H9 (cell line): ENCODE results near the gene ANAPC4. TPM values are rescaled to one million over a fixed set of nuclear protein-coding genes. Genes with fewer than 3 reads are reported as not detected.
A peak's percentile ranks its signal among the peaks of the same experiment; 100 is the strongest.

Source experiments
- DNase-seq: peaks from one replicate; pipeline ENCODE4 v3.0.0-alpha.2; 2017
- H2AFZ ChIP-seq: one replicate; pipeline ENCODE4 v1.6.1; 2013; ENCODE audit warnings: mild to moderate bottlenecking, low read length, control low read depth, moderate library complexity
- H2AK5ac ChIP-seq: 2 replicates; pipeline ENCODE4 v1.6.1; 2013; ENCODE audit warnings: low read length, control low read depth, mixed read lengths; ENCODE audit not compliant: insufficient read length
- H2BK120ac ChIP-seq: one replicate; pipeline ENCODE4 v1.6.1; 2013; ENCODE audit warnings: low read depth, mild to moderate bottlenecking, low read length, control low read depth, inconsistent platforms; ENCODE audit not compliant: poor library complexity, severe bottlenecking
- H2BK12ac ChIP-seq: 2 replicates; pipeline ENCODE4 v1.6.1; 2013; ENCODE audit warnings: low read length, control low read depth, mixed read lengths, low read depth; ENCODE audit not compliant: insufficient read length
- H2BK15ac ChIP-seq: 2 replicates; pipeline ENCODE4 v1.6.1; 2013; ENCODE audit warnings: low read depth, low read length, control low read depth
- H2BK20ac ChIP-seq: one replicate; pipeline ENCODE4 v1.6.1; 2013; ENCODE audit warnings: low read depth, mild to moderate bottlenecking, low read length, control low read depth, inconsistent platforms; ENCODE audit not compliant: poor library complexity, severe bottlenecking
- H2BK5ac ChIP-seq: 2 replicates; pipeline ENCODE4 v1.6.1; 2013; ENCODE audit warnings: low read length, control low read depth, mixed read lengths; ENCODE audit not compliant: insufficient read length
- H3K14ac ChIP-seq: 2 replicates; pipeline ENCODE4 v1.6.1; 2013; ENCODE audit warnings: low read length, control low read depth; ENCODE audit not compliant: insufficient read depth
- H3K18ac ChIP-seq: 2 replicates; pipeline ENCODE4 v1.6.1; 2013; ENCODE audit warnings: low read depth, mild to moderate bottlenecking, mixed read lengths, low read length, control low read depth; ENCODE audit not compliant: insufficient read length
- H3K23ac ChIP-seq: 2 replicates; pipeline ENCODE4 v1.6.1; 2013; ENCODE audit warnings: low read length, control low read depth, mixed read lengths, low read depth; ENCODE audit not compliant: insufficient read length
- H3K23me2 ChIP-seq: 2 replicates; pipeline ENCODE4 v1.6.1; 2013; ENCODE audit warnings: low read depth, mild to moderate bottlenecking, mixed read lengths, low read length, control low read depth; ENCODE audit not compliant: insufficient read length, poor library complexity, severe bottlenecking
- H3K27ac ChIP-seq: 2 replicates; pipeline ENCODE4 v1.5.1; 2013; ENCODE audit warnings: low read length, control low read depth, mixed read lengths, low read depth; ENCODE audit not compliant: insufficient read length
- H3K27me3 ChIP-seq: 2 replicates; pipeline ENCODE4 v1.6.1; 2013; ENCODE audit warnings: low read length, control low read depth, inconsistent platforms; ENCODE audit not compliant: insufficient read depth
- H3K4ac ChIP-seq: 2 replicates; pipeline ENCODE4 v1.6.1; 2013; ENCODE audit warnings: low read depth, mild to moderate bottlenecking, control low read depth, inconsistent platforms, low read length, moderate library complexity
- H3K4me1 ChIP-seq: 2 replicates; pipeline ENCODE4 v1.6.1; 2013; ENCODE audit warnings: low read length, control low read depth, inconsistent platforms; ENCODE audit not compliant: insufficient read depth
- H3K4me2 ChIP-seq: 2 replicates; pipeline ENCODE4 v1.6.1; 2013; ENCODE audit warnings: low read length, control low read depth, mixed read lengths; ENCODE audit not compliant: insufficient read length, insufficient read depth
- H3K56ac ChIP-seq: 2 replicates; pipeline ENCODE4 v1.6.1; 2013; ENCODE audit warnings: low read depth, mild to moderate bottlenecking, mixed read lengths, low read length, control low read depth; ENCODE audit not compliant: insufficient read length
- H3K79me1 ChIP-seq: 2 replicates; pipeline ENCODE4 v1.6.1; 2013; ENCODE audit warnings: low read depth, mild to moderate bottlenecking, moderate library complexity, low read length, control low read depth, inconsistent platforms; ENCODE audit not compliant: insufficient read depth, poor library complexity, severe bottlenecking
- H3K79me2 ChIP-seq: 2 replicates; pipeline ENCODE4 v1.6.1; 2013; ENCODE audit warnings: low read length, control low read depth, inconsistent platforms; ENCODE audit not compliant: insufficient read depth
- H3K9ac ChIP-seq: 2 replicates; pipeline ENCODE4 v1.6.1; 2013; ENCODE audit warnings: low read length, control low read depth, mixed read lengths; ENCODE audit not compliant: insufficient read length; ENCODE audit errors: extremely low read depth
- H3K9me3 ChIP-seq: one replicate; pipeline ENCODE4 v1.6.1; 2013; ENCODE audit warnings: low read depth, low read length, inconsistent platforms; ENCODE audit not compliant: control insufficient read depth
- H3T11ph ChIP-seq: one replicate; pipeline ENCODE4 v1.6.1; 2013; ENCODE audit warnings: mild to moderate bottlenecking, low read length, control low read depth, inconsistent platforms
- H4K20me1 ChIP-seq: one replicate; pipeline ENCODE4 v1.6.1; 2013; ENCODE audit not compliant: control insufficient read depth, insufficient read length, insufficient read depth
- H4K5ac ChIP-seq: 2 replicates; pipeline ENCODE4 v1.6.1; 2013; ENCODE audit warnings: low read depth, mild to moderate bottlenecking, mixed read lengths, low read length, control low read depth; ENCODE audit not compliant: insufficient read length
- H4K8ac ChIP-seq: replicated peaks from 2 replicates; pipeline ENCODE4 v1.6.1; 2013; ENCODE audit warnings: low read length, control low read depth, mixed read lengths, low read depth; ENCODE audit not compliant: insufficient read length
- H4K91ac ChIP-seq: 2 replicates; pipeline ENCODE4 v1.6.1; 2013; ENCODE audit warnings: low read depth, mild to moderate bottlenecking, moderate library complexity, mixed read lengths, low read length, control low read depth; ENCODE audit not compliant: insufficient read length
- H3K27ac Mint-ChIP-seq, 3 experiments: 2 replicates in 2 of 3; 3 replicates in 1 of 3; pipeline ENCODE4 v1.8.0; 2020 to 2021; ENCODE audit warnings: mixed read lengths in 3 of 3, mild to moderate bottlenecking in 1 of 3, moderate library complexity in 1 of 3
- H3K27me3 Mint-ChIP-seq: 2 replicates; pipeline ENCODE4 v1.8.0; 2021; ENCODE audit warnings: low read depth, mild to moderate bottlenecking, moderate library complexity, mixed read lengths
- H3K36me3 Mint-ChIP-seq, 3 experiments: 2 replicates in 2 of 3; 3 replicates in 1 of 3; pipeline ENCODE4 v1.8.0; 2020 to 2021; ENCODE audit warnings: low read depth in 3 of 3, mixed read lengths in 3 of 3; ENCODE audit not compliant: insufficient read depth in 1 of 3
- H3K4me1 Mint-ChIP-seq, 2 experiments: 2 replicates each; pipeline ENCODE4 v1.8.0; 2020; ENCODE audit warnings: mixed read lengths in 2 of 2
- H3K4me3 Mint-ChIP-seq, 2 experiments: 2 replicates in 1 of 2; 3 replicates in 1 of 2; pipeline ENCODE4 v1.8.0; 2020 to 2021; ENCODE audit warnings: mild to moderate bottlenecking in 2 of 2, mixed read lengths in 2 of 2, moderate library complexity in 1 of 2
- H3K9me3 Mint-ChIP-seq, 2 experiments: 2 replicates in 1 of 2; 3 replicates in 1 of 2; pipeline ENCODE4 v1.8.0; 2020; ENCODE audit warnings: mild to moderate bottlenecking in 2 of 2, mixed read lengths in 2 of 2, moderate library complexity in 1 of 2
- CTCF ChIP-seq: fragments of 200-600 bp; sonication (generic); conservative IDR thresholded peaks from 3 replicates; pipeline ENCODE4 v1.8.0; 2021; ENCODE audit warnings: antibody characterized with exemption, mild to moderate bottlenecking
- WGBS: extraction: QIAGEN DNeasy Blood & Tissue Kit; methylation state at CpG from one replicate; pipeline ENCODE4 v1.1.7; 2013; ENCODE audit warnings: missing lambda C conversion rate, low lambda C conversion rate, mixed read lengths; ENCODE audit not compliant: insufficient read length; ENCODE audit errors: extremely low coverage; 5-methylcytosine and 5-hydroxymethylcytosine counted together
- long read RNA-seq: library from polyadenylated mRNA; unstranded; transcript quantifications from one replicate; pipeline ENCODE4 v2.0.0, GENCODE V29; 2020
- total RNA-seq: library from RNA; stranded (reverse); gene quantifications from 2 replicates; pipeline ENCODE4 v1.2.1, GENCODE V29; 2021

Gene ANAPC4, protein sequence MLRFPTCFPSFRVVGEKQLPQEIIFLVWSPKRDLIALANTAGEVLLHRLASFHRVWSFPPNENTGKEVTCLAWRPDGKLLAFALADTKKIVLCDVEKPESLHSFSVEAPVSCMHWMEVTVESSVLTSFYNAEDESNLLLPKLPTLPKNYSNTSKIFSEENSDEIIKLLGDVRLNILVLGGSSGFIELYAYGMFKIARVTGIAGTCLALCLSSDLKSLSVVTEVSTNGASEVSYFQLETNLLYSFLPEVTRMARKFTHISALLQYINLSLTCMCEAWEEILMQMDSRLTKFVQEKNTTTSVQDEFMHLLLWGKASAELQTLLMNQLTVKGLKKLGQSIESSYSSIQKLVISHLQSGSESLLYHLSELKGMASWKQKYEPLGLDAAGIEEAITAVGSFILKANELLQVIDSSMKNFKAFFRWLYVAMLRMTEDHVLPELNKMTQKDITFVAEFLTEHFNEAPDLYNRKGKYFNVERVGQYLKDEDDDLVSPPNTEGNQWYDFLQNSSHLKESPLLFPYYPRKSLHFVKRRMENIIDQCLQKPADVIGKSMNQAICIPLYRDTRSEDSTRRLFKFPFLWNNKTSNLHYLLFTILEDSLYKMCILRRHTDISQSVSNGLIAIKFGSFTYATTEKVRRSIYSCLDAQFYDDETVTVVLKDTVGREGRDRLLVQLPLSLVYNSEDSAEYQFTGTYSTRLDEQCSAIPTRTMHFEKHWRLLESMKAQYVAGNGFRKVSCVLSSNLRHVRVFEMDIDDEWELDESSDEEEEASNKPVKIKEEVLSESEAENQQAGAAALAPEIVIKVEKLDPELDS
- total RNA-seq: 38.8 and 42.5 TPM in 2 replicates
- long read RNA-seq, transcript ANAPC4-201 (29 exons, 2,685 nt): major isoform, 124 of 259 reads
- long read RNA-seq, transcript ANAPC4-210 (29 exons, 2,599 nt): minor isoform, 25 of 259 reads
- long read RNA-seq, partial matches to known transcripts: 56 of 259 reads
- long read RNA-seq, other reads (novel, unspliced or antisense): 54 of 259 reads

DNA sequence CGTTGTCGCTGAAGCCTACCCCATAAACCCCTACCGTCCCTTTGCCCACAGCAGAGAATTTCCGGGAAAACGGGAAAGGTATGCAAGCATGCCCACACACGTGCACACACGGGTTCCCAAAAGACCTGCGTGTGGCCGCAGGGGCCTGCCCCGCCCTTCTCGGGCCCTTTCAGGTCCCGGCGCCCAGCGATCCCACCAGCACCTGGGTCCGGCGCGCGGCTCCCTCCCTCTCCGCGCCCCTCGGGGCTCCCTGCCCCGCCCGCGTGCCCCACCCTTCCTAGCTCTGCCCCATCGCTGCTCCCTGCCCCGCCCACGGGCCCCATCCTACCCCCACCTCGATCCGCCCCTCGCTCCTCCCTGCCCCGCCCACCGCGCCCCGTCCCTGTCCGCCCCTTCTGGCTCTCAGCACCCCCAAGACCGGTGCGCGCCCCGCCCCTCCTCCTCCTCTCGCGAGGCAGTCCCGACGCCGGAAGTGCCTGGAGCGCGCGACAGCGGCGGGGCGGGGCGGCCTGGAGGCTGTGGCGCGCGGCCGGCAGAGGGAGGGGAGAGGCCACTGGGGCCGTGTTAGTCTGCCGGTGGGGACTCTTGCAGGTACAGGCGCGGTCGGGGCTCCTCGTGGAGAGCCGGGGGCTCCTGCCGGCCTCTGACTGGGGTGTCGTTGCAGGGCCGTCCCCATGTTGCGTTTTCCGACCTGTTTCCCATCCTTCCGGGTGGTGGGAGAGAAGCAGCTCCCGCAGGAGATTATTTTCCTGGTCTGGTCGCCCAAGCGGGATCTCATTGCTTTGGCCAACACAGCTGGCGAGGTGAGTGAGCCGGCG lies at the start of gene ANAPC4:
ANAPC4 (plus strand) TSS at position 510 of the 818 bp plus-strand sequence; CDS start at position 675, 165 bp downstream.
- H4K91ac ChIP-seq: no peak within 1 kb of the TSS
- H2BK120ac ChIP-seq: no peak within 1 kb of the TSS
- Mint-ChIP-seq H3K9me3 (no peaks in the 10 kb centered on the region), H3K36me3 (peaks cover 3 to 12% (median 11%) of the 10 kb centered on the region in 3 experiments; a peak in 5 of 7 replicates), H3K4me3 (peak within 1 kb of the TSS in 1 of 2 experiments; percentile 85; a peak in 2 of 5 replicates), H3K27ac (peak within 1 kb of the TSS in 2 of 3 experiments; percentile 62 to 77; a peak in 4 of 7 replicates), H3K27me3 (no peaks in the 10 kb centered on the region), H3K4me1 (peaks cover 13% of the 10 kb centered on the region in 2 experiments)
- peak; percentile 98 for DNase-seq
- H3K18ac ChIP-seq: no peak within 1 kb of the TSS
- no peaks in the 10 kb centered on the region; the same call in 1 of the 2 replicates for H3K4me1 ChIP-seq
- no peaks in the 10 kb centered on the region for H3K9me3 ChIP-seq
- no peak within 1 kb of the TSS for H3T11ph ChIP-seq
- H2AFZ ChIP-seq: no peak within 1 kb of the TSS
- no peaks in the 10 kb centered on the region for H3K27me3 ChIP-seq
- no peak within 1 kb of the TSS for H2AK5ac ChIP-seq
- no peak within 1 kb of the TSS for H3K56ac ChIP-seq
- no peak within 1 kb of the TSS for H2BK15ac ChIP-seq
- no peak within 1 kb of the TSS for H4K5ac ChIP-seq
- no peak for TF ChIP-seq CTCF
- no peaks in the 10 kb centered on the region for H3K79me1 ChIP-seq
- peak within 1 kb of the TSS; percentile 66 for H3K4me2 ChIP-seq
- no peak within 1 kb of the TSS for H3K27ac ChIP-seq
- H4K8ac ChIP-seq: no peak within 1 kb of the TSS
- no peak within 1 kb of the TSS for H2BK12ac ChIP-seq
- no peak within 1 kb of the TSS for H2BK5ac ChIP-seq
- H3K9ac ChIP-seq: peak within 1 kb of the TSS; percentile 65
- no CpG with 5 or more reads among the region's 74 CpGs for WGBS
- H3K14ac ChIP-seq: peak within 1 kb of the TSS; percentile 70
- peaks cover 3% of the 10 kb centered on the region for H3K23me2 ChIP-seq
- H3K4ac ChIP-seq: no peak within 1 kb of the TSS
- no peak within 1 kb of the TSS for H3K23ac ChIP-seq
- no peaks in the 10 kb centered on the region for H4K20me1 ChIP-seq
- no peak within 1 kb of the TSS for H2BK20ac ChIP-seq
- peaks cover 11% of the 10 kb centered on the region; the same call in 1 of the 2 replicates for H3K79me2 ChIP-seq
